Neural progenitor cell (in vitro differentiated cells): ENCODE data around the gene GSTA5.

ENCODE experiments used
- CTCF ChIP-seq: fragments of 200-600 bp; sonication (generic); IDR thresholded peaks from 2 replicates; pipeline ENCODE4 v1.5.1; 2017; ENCODE audit warnings: antibody characterized with exemption, mild to moderate bottlenecking
- EZH2 ChIP-seq: fragments of 200-600 bp; sonication (generic); IDR thresholded peaks from 2 replicates; pipeline ENCODE4 v1.6.1; 2017; ENCODE audit warnings: antibody characterized with exemption, mild to moderate bottlenecking, moderate library complexity
- EZH2phosphoT487 ChIP-seq: fragments of 200-600 bp; sonication (generic); IDR thresholded peaks from 2 replicates; pipeline ENCODE4 v1.6.1; 2017; ENCODE audit warnings: antibody characterized with exemption

DNA sequence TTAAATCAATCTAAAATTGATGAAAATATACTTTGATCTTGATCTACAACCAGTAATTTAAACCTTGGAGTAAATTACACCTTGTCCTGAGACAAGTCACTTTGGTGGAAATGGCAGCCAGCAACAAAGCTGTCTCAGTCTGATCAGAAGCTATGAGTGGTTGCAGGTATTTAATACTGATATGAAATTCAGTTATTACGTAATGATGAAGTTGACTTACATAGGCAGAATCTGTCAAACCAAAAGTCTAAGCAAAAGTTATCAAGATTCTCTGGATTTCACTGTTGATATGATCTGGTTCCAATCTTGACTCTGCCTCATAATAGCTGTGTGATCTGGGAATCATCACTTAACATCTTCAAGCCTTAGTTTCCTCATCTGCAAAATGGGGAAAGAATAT lies 27.6 kb upstream of the GSTA5 start:
- TF ChIP-seq CTCF = no peak
- no peak for TF ChIP-seq EZH2phosphoT487
- no peak for TF ChIP-seq EZH2
